ENCODE data around the gene HOXA4. TPM values are rescaled to one million over a fixed set of nuclear protein-coding genes. Genes with fewer than 3 reads are reported as not detected.

The HOXA4 gene
- total RNA-seq (2021; fragmentation: NEBNext Ultra II Directional; extraction: Animal tissue kit (Norgen Biotek cat#: 25700)) (not detected in 2 replicates), polyA plus RNA-seq (2011; rRNA removed) (not detected in 2 replicates), polyA minus RNA-seq (2011; rRNA and poly(A)+ RNA removed) (not detected in 2 replicates)
- polyA plus RNA-seq (2011; cell fraction: cytosol; rRNA removed), result not detected
- not detected for polyA plus RNA-seq (2011; cell fraction: nucleus; rRNA removed)
- not detected in 4 replicates for polyA plus RNA-seq (2012, experiment 1 of 2)
- polyA plus RNA-seq (2012, experiment 2 of 2), result not detected
- polyA plus RNA-seq (2013, experiment 1 of 2), result not detected
- not detected for polyA plus RNA-seq (2013, experiment 2 of 2)
- not detected for polyA minus RNA-seq (2011; cell fraction: cytosol; rRNA and poly(A)+ RNA removed)
- not detected for polyA minus RNA-seq (2011; cell fraction: nucleus; rRNA and poly(A)+ RNA removed)
- long read RNA-seq, experiment 1, result 0 reads
- long read RNA-seq, experiment 2, result 0 reads

GRCh38 chr7:27130540-27131389 lies at the start of gene HOXA4:
Gene HOXA4, minus strand, starts transcription at chr7:27130757. Its CDS starts 24 bp downstream, at chr7:27130733.
- Histone ChIP-seq H2BK15ac (ENCODE audit: low read length) (no peak within 1 kb of the TSS), H2BK20ac (ENCODE audit: low read length) (no peak within 1 kb of the TSS), H3K18ac (ENCODE audit: extremely low read depth, low read length) (no peak within 1 kb of the TSS), H2BK120ac (replicated peaks; ENCODE audit: low read depth, low read length) (no peak within 1 kb of the TSS), H3K23me2 (ENCODE audit: low read depth, low read length) (peaks cover 4% of the 10 kb centered on the region; the same call in 1 of the 2 replicates), H4K8ac (ENCODE audit: extremely low read depth, insufficient read depth, low read length) (no peak within 1 kb of the TSS), H3K79me1 (ENCODE audit: low read depth, low read length) (no peaks in the 10 kb centered on the region), H2AFZ (ENCODE audit: low read length) (no peak within 1 kb of the TSS), H3K23ac (ENCODE audit: insufficient read length) (no peak within 1 kb of the TSS), H4K20me1 (replicated peaks in 1 of 2; ENCODE audit: control insufficient read depth in 1 of 2, insufficient read depth in 2 of 2, low read length in 2 of 2) (peaks cover 11 to 28% of the 10 kb centered on the region in 2 experiments), H2BK5ac (ENCODE audit: low read depth, low read length) (no peak within 1 kb of the TSS), H3K4me2 (ENCODE audit: insufficient read depth in 1 of 2, low read depth in 2 of 2, low read length in 2 of 2) (peak within 1 kb of the TSS; percentile 56 to 63), H4K91ac (replicated peaks; ENCODE audit: insufficient read length, low read length) (no peak within 1 kb of the TSS), H3K27me3 (replicated peaks in 1 of 4; ENCODE audit: control insufficient read depth in 3 of 4, extremely low read depth in 1 of 4, insufficient read depth in 3 of 4, low read length in 3 of 4) (peaks cover 97 to 100% (median 100%) of the 10 kb centered on the region in 4 experiments), H3K4me3 (ENCODE audit: extremely low read depth in 1 of 4, insufficient read depth in 2 of 4, low read depth in 3 of 4, low read length in 4 of 4) (peak within 1 kb of the TSS; percentile 19 to 60 (median 36); a peak in 7 of 8 replicates), H3K36me3 (ENCODE audit: control insufficient read depth in 2 of 4, insufficient read depth in 4 of 4, low read length in 3 of 4) (peaks cover 0 to 16% (median 0%) of the 10 kb centered on the region in 4 experiments; a peak in 2 of 8 replicates), H3K79me2 (ENCODE audit: control insufficient read depth in 1 of 2, insufficient read depth in 2 of 2, low read length in 2 of 2) (no peaks in the 10 kb centered on the region), H3K14ac (ENCODE audit: insufficient read length) (no peak within 1 kb of the TSS), H3K56ac (replicated peaks; ENCODE audit: insufficient read length, low read depth, low read length) (no peak within 1 kb of the TSS), H4K5ac (ENCODE audit: insufficient read length, low read depth, low read length) (no peak within 1 kb of the TSS), H3K9me3 (ENCODE audit: insufficient read depth in 2 of 2, low read depth in 1 of 2, low read length in 1 of 2) (peaks cover 0 to 4% of the 10 kb centered on the region in 2 experiments; a peak in 1 of 4 replicates), H2BK12ac (ENCODE audit: low read depth, low read length) (no peak within 1 kb of the TSS), H2AK5ac (ENCODE audit: low read depth, low read length) (no peak within 1 kb of the TSS), H3K9ac (replicated peaks in 1 of 4; ENCODE audit: extremely low read depth in 1 of 4, low read depth in 3 of 4, low read length in 3 of 4) (no peak within 1 kb of the TSS), H3K4ac (replicated peaks; ENCODE audit: insufficient read length, low read depth, low read length) (no peak within 1 kb of the TSS), H3K27ac (ENCODE audit: low read depth, low read length) (no peak within 1 kb of the TSS), H3K4me1 (replicated peaks in 1 of 4; ENCODE audit: control insufficient read depth in 3 of 4, insufficient read depth in 4 of 4, low read length in 3 of 4) (peaks cover 0 to 4% (median 2%) of the 10 kb centered on the region in 4 experiments; a peak in 4 of 7 replicates)
- FAIRE-seq (no peak), DNase-seq (ENCODE audit: low read depth in 1 of 2, low spot score in 2 of 2) (peak in 1 of 2 experiments; percentile 91)
- ChIA-PET CTCF (ENCODE audit: partially characterized antibody) (interaction anchor here (0.8 to 2.7 kb wide), 11 partner anchors 11 to 444 kb away, joined by 3 to 13 read pairs (median 3); partner anchors contain the start of genes HOXA3, HOXA5 and HOXA9), POLR2A (ENCODE audit: partially characterized antibody) (no interaction called here)
- 4% methylated on average over 19 of the region's 67 CpGs; no CpG with 5 or more reads in 1 of the 2 experiments for WGBS, 2 experiments (ENCODE audit: extremely low coverage in 1 of 2, insufficient coverage in 1 of 2, insufficient read length in 1 of 2, insufficient replicate concordance in 2 of 2, low coverage in 1 of 2, low lambda C conversion rate in 2 of 2, missing lambda C conversion rate in 1 of 2)
- TF ChIP-seq EP300 (IDR thresholded peaks at IDR 0.05; ENCODE audit: borderline replicate concordance in 1 of 2, low read depth in 2 of 2, low read length in 2 of 2), result no peak
- no peak for TF ChIP-seq ATF2 (IDR thresholded peaks at IDR 0.05; ENCODE audit: low read length)
- TF ChIP-seq USF2 (IDR thresholded peaks at IDR 0.05; ENCODE audit: low read length), result peak; percentile 95
- no peak for TF ChIP-seq TAF7 (optimal IDR thresholded peaks at IDR 0.05; ENCODE audit: borderline replicate concordance, low read depth, low read length)
- TF ChIP-seq CREB1 (IDR thresholded peaks at IDR 0.05), result 0 out of 2 replicates have a peak, but pooled peaks have one; percentile 45
